ENCODE measurements around the gene MALRD1.

MALRD1 gene

DNA sequence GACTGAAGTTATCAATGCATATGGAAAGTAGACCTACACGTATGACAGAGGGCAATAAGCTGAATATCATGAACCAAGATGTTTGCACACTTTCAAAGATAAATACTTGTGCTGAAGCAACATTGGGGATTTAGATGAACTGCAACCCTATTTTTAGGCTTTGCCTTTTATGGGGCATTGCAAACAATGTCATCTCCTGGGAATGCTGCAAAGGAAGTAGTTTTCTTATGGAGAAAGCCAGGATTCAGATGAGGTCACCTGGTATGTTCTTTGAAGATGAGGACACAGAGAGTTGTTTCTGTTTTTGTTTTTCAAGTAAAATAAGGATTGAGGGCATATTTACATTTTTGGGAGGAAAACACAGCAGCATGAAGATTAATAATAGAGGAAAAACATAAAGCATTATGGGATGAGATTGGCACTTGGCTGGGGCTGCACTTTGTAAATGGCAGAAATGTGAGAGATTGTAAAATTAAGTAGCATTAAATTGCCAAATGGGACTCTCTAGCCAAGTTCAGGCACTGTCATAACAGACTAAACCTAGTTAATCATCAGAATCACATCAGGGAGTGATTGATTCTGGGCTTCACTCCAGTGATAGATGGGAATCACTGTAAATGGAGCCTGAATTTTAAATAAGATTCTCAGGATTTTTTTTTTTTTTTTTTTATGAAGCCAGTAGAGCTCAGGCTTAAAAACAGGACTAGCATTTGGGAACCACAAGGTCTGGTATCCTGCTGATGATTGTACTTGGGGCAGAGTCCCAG is 63.1 kb downstream of the MALRD1 start:
- no peak for DNase-seq

DNA sequence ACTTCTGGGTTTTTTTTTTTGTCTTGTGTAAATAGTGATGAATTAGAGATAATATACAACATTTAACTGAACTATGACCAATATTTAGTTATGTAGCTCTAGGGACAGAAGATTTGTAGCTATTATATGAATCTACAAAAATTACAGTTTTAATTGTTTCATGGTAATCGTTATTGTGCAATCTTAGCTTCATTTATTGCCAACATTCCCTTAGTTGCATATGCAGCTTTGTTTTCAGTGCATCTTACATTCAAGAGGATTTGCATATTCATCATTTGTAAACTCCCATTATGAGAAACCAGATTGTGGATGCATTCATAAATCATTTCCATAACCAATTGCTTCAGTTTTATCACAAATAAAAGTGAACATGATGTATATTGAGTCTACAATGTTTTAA is 68.8 kb downstream of the MALRD1 start:
- no peak for DNase-seq

DNA sequence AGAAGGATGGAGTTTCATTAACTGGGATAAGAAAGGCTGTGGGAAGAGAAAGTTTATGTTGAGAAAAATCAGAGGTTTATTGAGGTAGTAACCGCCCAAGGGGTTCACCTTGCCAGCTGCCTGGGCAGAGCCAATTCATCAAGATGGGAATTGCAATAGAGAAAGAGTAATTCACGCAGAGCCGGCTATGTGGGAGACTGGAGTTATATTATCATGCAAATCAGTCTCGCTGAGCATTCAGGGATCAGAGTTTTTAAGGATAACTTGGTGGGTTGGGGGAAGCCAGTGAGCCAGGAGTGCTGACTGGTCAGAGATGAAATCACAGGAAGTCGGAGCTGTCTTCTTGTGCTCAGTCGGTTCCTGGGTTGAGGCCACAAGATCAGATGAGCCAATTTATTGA is 70.6 kb downstream of the MALRD1 start:
- DNase-seq = no peak

DNA sequence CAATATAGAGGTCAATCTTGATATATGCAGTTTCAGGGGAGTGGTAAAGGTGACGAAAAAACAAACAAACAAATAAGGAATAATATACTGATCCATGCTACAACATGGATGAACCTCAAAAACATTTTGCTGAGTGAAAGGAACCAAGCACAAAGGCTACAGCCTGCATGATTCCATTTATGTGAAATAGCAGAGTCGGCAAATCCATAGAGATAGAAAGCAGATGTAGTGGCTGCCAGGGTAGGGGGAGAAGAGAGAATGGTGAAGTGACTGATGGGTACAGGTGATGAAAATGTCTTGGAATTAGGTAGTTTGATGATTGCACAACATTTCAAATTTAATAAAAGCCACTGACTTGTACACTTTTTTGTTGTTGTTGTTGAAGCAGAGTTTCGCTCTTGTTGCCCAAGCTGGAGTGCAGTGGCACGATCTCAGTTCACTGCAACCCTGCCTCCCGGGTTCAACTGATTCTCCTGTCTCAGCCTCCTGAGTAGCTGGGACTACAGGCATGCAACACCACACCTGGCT is 71.8 kb downstream of the MALRD1 start:
- no peak for DNase-seq

DNA sequence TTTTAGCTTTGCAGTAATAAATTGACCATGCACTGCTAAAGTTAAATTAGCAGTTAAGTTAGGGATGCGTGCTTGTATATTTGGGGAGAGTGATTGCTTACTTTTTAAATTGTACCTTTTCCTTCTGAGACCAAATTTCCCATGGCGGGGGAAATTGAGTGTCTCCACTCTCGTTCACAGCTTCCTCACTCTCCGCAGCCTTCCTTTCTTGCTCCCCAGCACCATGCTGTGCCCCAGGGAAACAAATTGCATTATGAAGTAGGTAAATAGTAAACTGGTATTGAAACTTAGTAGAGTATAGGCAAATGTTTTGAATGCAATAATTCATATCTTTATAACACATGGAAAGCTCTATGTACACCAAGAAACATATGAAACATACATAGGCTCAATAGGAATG is 85.4 kb downstream of the MALRD1 start:
- no peak for DNase-seq

DNA sequence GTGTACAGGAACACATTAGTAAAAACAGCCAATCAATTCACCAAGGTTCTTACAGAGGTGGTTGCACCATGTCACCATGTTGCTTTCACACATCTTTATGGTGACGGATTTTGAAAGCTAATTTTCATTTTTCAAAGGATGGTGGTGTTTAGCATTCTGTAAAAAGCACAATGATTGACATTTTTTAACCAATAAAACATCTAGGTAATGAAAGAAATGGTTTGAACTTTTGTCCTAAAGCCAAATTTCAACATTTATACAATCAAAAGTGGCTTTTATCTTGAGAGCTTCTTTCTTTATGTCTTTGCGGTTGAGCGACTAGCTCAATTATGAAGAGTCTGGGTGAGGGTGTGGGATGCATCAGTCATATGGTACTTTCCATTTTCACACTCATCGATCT is 94.4 kb downstream of the MALRD1 start:
- DNase-seq = no peak

DNA sequence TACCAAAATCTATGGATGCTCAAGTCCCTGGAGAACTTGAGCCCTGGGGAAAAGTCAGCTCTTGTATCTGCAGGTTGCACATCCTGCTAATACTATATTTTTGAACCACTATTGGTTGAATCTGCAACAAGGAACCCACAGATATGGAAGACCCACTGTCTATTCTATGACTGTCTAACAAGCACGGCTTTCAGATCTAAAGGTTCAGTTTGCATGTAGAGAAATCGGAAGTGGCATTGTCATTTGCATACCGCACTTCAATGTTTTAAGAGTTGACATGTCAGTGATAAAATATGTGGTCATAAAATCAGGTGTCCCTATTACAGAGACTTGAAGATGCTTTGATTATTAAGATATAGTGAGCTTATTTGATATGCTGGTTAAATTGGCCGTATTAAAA is 95.6 kb downstream of the MALRD1 start:
- DNase-seq = no peak

DNA sequence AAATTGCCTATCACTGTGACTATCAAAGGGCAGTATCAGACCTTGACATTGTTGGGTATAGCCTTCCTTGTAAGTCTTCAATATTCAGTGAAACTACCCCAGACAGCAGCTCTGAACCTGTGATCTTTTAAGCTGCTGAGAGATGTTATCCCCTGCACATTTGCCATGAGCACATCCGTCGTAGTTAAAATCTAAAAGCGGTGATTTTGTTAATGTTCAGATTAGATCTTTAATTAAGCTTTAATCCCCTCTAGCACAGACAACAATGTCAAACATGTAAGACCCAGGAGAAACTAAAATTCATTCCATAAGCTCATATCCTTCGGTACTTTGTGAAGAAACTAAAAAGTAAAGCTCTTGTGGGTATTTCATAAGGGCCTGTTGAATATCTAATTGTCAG is 105.8 kb downstream of the MALRD1 start:
- DNase-seq = no peak

DNA sequence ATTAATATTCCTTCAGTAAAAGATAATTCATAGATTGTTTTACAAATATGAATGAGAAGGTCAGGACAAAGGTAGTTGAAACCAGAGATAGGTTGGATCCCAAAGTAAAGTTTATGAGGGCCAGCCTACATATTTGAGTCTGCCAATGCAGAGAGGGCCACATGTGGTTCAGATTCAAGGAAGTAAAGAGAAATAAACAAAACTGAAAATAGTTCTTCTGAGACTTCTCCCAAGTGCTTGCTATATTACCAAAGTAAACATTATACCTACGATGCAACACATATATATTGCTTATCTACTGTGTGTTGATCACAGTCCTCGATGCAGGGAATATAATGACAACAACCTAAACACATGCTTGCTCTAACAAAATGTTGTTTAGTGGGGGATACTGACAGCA is 109.8 kb downstream of the MALRD1 start:
- DNase-seq = no peak

DNA sequence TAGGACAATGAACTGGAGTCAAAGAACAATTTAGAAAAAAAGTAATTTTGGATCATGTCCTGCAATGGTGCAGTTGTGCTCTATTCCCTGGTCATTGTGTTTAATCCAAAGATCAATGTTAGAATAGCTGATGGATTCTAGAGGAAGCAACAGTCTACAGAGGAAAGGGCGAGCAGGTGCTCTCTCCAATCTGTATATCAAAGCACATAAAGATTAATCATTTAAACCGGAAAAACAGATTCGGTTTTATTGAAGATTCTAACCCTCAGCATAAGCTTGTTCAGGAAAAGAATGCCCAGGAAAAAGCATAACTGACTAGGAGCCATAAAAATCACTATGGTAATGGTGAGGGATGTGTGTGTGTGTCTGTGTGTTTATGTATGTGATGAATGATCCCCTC is 110.3 kb downstream of the MALRD1 start:
- no peak for DNase-seq

DNA sequence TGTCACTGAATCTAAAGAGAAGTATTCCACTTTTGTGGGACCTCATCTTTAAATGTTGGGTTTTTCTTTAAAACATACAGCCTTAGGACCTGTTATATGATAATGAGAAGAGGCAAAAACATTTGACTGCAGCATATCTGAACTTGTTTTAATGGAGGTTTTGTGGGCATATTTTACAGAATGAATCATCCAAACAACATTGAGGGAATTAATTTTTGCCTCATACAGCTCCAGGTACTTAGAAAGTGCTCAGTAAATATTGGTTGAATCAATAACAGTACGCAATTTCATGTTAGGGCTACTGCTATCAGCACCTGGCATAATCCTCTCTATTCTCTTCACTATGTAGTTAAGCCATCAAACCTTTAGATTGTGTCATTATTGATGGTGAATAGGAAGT is 115.9 kb downstream of the MALRD1 start:
- no peak for DNase-seq

DNA sequence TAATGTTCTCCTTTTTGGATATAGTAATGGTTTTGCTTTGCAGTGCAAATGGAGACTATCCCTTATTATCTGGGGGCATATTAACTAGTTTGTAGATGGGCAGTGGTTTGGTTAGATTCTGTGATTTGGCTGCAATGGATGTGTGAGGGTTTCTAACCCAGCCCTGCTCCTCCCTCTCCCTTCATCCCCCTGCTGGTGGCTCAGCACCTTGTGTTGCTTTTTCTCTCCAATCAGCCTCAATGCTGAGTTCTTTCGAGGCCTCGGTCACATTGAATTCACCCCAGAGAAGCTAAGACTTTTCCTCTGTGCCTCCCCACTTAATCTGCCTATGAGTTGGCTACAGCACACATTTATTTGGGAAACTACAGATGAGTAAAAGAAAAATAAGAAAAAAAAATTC is 120.0 kb downstream of the MALRD1 start:
- DNase-seq = no peak

DNA sequence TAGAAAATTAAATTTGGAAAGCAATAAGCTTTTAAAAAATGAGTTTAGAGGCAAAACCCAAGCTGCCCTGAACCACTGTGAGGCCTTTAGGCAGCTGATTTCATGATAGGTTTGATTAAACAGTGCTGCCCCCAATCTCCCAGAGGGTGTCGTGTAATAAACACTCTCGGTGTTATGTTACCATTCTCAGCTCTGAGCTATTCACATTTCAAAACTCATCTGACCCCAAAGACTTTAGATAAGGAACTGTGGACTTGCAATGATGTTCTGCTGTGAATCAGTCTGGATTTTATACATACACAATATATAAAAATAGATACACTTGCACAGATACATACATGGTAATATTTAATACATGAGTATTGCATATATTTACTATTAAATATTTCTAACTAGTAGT is 120.4 kb downstream of the MALRD1 start:
- no peak for DNase-seq

DNA sequence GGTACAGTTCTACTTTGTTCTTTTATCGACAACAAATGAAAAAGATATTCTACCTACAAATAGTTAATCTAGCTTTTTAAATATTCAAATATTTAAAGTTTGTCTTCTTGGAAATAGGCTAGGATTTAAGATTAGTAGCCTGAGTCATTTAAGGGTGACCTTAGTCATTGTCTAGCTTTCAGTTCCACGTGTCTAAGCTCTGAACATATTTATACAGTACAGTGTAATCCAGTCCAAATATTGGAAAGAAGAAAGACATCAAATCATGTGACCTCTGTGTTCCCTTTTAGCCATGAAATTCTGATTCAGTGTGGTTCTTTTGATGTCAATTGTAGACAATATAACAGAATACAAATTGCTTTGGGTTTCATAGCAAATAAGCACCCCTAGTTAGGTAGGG is 121.1 kb downstream of the MALRD1 start:
- no peak for DNase-seq

DNA sequence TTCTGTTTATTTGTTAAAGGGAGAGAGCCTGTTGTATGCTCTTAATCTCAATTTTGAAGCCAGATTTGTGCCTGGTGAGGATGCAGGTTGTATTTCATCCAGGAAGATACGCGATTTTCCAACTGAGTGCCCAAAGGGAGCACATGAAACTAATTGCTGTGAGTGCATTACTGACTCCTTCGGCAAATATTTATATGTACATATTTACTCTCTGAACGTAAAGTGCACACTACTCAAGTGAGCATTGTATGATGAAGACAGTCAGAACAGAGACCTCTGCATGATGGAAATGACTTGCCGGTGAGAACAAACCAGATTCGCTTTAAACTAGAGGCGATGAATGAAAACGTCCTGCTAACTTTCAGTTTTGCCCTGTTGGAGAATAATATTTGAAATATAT is 130.1 kb downstream of the MALRD1 start:
- no peak for DNase-seq

DNA sequence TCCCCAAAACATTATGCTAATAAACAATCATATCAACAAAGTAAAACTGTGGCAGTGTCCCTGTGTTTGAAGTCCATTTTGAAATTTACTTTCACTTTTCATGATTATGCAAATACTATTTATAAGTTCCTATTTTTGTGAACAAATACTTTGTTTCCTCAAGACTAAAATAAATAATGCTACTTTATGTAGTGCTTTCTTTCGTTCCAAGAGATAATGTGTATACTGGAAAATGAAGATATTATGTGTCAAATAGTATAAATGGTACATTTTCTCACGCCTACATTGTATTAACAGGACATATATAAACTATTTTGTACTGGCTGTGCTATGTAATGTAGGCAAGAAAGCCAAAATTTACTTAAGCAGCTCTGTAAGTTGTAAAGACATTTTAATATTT is 136.3 kb downstream of the MALRD1 start:
- no peak for DNase-seq

DNA sequence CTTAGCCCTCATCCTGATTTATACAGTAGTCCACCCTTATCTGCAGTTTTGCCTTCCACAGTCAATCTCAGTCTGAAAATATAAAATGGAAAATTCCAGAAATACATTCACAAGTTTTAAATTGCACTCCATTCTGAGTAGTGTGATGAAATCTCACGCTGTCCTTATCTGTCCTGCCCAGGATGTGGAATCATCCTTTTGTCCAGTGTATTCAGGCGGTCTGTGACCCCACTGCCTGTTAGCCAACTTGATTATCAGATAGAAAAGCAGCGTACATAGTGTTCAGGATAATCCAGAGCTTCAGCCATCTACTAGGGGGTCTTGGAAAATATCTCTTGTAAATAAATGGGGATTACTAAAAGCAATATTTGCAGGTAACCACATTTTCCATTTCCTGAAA is 146.3 kb downstream of the MALRD1 start:
- no peak for DNase-seq

DNA sequence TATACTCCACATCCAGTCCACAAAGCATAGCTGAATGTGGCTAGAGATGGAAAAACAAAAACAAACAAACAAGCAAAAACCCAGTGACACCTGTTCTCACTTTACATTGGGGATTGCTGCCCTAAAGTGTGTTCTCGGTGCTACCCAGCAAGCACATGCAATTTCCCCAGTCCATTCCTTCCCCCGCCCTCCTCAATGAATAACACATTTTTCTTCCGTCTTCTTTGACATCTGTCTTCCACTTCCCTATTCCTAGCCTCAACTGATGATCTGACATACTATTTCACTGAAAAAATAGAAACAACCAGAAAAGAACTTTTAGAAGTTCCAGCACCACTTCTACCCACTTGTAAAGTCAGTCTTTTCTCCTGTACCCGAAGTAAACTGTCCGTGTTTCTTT is 147.1 kb downstream of the MALRD1 start:
- DNase-seq = no peak

DNA sequence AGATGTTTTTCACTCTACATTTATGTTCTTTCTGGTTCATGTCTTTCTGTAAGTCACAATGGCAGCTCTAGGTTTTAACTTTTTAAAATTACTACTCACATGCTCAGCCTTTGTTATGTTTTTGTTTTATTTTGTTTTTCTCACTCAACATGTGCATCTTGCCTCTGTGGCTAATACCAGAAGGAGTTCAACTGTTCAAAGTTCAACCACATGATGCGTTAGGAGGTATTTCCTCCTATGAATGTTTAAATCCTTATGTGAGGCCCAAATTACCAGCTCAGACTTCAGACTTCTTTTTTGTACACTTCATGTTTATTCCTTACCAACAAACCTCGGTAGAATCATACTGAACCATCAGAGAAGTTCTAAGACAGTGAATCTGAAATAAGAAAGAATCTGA is 151.6 kb downstream of the MALRD1 start:
- DNase-seq = no peak

DNA sequence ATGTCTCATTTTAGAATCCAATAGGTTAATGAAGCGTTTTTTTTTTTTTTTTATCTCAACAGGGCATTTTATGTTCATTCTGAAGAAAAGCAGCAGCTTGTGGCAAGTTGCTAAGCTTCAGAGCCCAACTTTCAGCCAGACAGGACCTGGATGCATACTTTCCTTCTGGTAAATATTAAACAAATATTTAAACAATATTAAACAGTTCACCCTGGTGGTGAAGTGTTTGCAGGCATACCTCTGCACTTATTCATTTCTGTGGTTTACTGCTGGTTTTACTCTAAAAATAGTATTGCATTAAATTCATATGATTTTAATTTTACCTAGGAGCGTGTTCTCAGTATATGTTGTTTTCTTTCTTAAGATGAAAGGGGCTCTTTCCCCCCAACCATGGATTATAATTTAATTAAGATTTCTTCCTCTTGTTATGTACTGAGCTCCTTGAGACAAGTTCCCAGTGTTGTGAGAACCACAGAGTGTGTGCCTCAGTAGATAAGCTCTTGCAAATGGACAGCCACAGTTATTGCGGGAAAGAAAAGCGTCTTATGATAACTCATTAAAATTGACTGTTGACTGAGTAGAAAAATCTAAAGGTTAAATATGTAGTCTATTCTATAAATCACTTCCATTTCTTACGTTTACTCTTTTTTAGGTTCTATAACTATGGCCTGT is 155.8 kb downstream of the MALRD1 start:
- no peak for DNase-seq

DNA sequence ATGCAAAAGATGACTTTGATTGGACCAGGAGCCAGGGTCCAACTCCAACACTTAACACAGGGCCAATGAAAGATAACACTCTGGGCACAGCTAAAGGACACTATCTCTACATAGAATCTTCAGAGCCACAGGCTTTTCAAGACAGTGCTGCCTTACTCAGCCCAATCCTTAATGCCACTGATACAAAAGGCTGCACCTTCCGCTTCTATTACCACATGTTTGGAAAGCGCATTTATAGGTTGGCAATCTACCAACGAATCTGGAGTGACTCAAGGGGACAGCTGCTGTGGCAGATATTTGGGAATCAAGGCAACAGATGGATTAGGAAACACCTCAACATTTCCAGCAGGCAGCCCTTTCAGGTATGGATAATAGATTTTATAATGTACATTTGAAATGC is 160.7 kb downstream of the MALRD1 start:
- no peak for DNase-seq

DNA sequence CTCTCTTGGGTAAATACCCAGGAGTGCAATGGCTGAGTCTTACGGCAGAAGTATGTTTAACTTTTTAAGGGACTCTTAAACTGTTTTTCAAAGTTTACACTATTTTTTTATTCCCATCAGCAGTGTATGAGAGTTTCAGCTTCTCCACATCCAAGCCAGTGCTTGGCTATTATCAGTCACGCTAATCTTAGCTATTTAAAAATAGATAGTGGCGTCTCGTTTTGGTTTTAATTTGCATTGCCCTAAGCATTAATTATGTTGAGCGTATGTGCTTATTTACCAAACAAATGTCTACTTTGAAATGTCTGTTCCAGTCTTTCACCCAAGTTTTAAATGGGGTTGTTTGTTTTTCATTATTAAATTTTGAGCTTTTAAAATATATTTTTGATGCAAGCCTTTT is 164.0 kb downstream of the MALRD1 start:
- no peak for DNase-seq

DNA sequence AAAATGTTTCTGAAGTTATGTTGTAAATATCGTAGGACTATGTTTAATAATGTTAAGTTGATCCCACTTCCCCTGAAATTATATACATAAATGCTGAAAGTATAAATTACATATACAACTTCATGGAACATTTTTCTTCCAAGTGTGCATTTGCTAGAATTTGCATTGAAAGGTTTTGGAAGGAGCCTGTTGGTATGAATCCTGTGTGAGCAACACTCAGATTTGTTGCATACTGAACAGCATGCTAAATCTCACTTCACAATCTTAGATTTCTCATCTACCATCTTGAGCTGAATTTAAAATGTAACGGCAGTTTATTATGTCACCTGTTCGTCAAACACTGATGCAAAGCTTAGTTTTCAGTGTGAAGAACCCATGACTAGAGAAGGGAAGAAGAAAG is 172.6 kb downstream of the MALRD1 start:
- no peak for DNase-seq

DNA sequence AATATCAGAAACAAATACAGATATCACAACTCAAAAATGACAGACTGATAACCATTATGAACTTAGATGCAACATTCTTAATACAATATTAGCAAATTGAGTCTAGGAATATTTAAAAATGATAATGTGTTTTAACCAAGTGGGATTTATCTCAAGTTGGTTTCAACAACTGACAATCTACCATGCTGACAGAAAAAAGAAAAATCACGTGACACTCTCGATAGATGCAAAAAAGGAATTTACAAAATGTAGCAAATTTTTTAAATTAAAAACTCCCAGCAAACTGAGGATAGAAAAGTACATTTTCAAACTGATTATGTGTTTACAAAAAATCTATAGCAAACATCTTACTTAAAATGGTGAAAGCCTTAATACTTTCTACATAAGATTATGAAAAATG is 177.4 kb downstream of the MALRD1 start:
- DNase-seq = no peak

DNA sequence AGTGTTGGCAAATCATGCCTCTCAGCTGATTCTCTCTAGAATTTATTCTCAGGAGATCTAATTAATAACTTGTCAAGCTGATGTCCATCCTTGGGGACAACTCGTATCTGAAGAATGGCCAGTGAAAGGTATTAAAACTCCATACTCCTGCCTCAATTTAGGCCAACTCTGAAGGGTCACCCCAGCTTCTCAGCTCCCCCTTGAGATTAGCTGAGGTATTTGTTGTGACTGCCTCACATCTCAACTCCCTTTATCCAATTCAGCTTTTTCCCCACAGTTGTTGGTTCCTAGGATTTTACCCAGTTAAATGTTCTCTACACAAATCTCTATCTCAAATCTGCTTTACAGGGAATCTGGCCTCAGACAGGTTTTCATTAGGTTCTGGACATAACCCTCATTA is 182.4 kb downstream of the MALRD1 start:
- DNase-seq = no peak

Data from stimulated activated CD8-positive, alpha-beta memory T cell treated with anti-CD3 and anti-CD28 coated beads, Interleukin-4, amount 100 ng/mL, for 48 hours (primary cell).